Inflammatory macrophage treated with lipopolysaccharide for 4 hours (primary cell): ENCODE results near the gene TREML4.
"Not testable (repeated sequence)": the region's sequence is repeated elsewhere in the genome, so short reads cannot be mapped to it uniquely, and the experiment has no call there.

ENCODE experiments used
- DNase-seq: peaks from one replicate; pipeline ENCODE4 v3.0.0-alpha.2; 2020

TREML4 gene, protein sequence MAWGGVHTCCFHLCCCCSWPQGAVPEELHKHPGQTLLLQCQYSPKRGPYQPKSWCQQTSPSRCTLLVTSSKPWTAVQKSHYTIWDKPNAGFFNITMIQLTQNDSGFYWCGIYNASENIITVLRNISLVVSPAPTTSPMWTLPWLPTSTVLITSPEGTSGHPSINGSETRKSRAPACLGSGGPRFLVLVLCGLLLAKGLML

DNA sequence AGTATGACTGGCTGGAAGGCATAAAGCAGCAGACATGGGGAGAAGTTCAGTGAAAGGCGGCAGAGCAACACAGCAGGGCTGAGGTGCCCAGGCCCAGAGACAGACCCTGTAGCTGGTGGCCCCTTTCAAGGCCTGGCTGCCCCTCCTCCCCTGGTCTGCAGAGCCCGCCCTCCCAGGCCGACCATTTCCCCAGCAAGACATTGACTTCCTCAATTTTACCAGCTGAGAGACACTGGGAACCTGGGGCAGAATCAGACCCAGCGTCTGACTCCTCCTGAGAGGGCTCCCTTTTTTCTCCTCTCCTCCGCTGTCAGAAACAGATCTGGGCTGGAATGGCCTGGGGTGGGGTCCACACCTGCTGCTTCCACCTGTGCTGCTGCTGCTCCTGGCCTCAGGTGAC, at the start of gene TREML4:
Gene TREML4 (plus strand): TSS at position 254 of the 400 bp plus-strand sequence. CDS start 79 bp downstream, at position 333.
- no peak for DNase-seq

- DNase-seq, result no peak
Observed at GRCh38 chr6:41179163-41179562, 49.0 kb upstream of the TREML4 start.

DNA sequence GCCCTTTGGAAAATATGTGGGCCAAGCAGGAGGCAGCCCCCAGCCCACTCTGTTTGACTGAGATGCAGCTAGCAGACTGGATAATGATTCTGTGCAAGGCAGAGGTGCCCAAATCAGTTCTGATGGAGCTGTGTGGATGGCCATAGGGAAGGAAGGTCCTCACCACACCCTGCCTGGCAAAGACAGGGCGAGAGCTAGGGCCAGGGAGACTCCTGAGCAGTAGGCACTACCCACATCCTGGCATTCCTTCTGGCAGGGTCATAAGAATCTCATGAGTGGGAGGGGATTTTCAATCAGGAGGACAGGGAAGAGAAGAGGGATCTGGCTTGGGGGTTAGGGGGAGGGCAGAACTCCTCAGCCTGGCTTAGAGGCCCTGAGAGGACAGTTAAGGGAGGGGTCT, 46.6 kb upstream of the TREML4 start:
- DNase-seq, result no peak

DNA sequence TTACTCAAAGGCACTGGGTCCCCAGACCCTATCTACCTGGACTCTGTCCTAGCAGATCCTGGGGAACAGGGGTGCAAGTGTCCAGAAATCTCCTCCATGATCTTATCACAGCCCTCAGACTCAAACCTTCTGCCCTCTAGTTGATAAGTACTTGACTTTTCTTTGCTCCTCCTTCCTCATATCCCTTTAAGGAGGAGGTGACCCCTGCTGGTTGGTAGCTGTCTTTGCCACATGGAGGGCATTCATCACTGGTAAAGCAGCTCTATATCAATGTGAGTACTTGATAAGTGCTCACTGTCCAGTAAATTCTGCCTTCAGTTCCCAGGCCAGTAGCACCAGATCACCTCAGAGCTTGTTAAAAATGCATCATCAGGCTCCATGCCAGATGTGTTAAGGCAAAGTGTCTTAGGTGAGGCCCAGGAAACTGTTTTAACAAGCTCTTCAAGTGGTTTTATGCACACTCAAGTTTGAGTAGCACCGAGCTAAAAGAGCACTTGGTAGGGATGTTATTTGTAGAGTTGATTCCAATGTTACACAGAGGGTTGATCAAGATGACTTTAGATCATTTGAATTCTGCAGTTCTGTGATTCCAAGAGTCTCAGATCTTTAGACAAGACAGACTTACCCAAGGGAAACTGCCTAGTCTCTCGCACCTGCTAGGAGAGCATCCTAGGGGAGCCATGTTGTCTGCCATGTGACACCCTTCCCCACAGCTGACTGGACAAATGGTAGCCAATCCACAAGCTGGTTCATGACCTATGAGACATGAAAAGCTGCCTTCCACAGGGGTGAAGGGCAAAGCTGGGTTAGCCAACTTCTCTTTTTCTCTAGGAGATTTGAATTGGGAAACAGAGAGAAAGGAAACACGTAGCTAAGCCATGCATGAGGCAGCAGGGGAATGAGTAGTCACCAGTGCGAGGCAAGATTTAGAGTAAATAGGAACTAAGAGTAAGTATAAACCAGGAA, 45.8 kb upstream of the TREML4 start:
- DNase-seq, result peak; percentile 98

DNA sequence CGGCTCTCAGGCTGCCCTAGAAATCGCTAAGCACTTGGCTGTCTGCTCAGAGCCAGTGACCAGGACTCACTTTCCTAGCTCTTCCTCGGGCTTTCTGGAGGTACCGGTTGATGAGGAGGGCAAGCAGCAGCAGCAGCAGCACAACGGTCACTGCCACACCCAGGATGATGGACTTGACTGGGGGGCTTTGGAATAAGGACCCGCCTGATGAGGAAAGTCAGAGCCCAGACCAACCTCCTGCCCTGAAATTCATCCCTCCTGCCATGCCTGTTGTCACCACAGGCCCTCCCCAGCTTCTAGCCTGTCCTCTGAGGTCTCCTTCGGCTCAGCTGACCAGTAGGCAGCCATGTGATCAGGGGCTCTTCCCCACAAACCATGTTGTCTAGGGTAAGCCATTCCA, 43.4 kb upstream of the TREML4 start:
- no peak for DNase-seq

DNA sequence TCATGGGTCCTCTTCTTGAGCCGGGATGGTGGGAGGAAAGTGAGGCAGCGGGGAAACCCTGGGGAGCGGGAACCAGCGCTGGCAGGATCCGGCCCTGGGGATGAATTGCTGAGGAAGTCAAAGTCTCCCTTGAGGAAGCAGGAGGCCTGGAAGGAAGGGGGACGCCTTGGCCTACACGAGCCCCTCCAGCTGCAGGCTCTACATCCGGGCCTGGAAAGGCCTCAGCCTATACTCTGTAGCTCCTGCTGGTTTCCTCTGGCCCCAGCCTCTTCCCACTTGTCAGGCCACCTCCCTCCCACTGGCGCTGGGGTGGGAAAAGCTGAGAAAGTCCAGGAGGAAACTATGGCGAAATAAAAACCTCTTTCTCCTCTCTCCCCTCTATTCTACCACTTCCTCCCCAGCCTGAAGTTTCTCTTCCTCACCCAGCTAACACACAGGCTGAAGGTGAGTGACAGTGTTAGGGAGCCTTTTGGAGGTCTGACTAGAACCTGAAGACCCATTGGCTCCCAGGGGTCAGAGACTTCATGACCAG, 42.1 kb upstream of the TREML4 start:
- DNase-seq, result peak; percentile 60

DNA sequence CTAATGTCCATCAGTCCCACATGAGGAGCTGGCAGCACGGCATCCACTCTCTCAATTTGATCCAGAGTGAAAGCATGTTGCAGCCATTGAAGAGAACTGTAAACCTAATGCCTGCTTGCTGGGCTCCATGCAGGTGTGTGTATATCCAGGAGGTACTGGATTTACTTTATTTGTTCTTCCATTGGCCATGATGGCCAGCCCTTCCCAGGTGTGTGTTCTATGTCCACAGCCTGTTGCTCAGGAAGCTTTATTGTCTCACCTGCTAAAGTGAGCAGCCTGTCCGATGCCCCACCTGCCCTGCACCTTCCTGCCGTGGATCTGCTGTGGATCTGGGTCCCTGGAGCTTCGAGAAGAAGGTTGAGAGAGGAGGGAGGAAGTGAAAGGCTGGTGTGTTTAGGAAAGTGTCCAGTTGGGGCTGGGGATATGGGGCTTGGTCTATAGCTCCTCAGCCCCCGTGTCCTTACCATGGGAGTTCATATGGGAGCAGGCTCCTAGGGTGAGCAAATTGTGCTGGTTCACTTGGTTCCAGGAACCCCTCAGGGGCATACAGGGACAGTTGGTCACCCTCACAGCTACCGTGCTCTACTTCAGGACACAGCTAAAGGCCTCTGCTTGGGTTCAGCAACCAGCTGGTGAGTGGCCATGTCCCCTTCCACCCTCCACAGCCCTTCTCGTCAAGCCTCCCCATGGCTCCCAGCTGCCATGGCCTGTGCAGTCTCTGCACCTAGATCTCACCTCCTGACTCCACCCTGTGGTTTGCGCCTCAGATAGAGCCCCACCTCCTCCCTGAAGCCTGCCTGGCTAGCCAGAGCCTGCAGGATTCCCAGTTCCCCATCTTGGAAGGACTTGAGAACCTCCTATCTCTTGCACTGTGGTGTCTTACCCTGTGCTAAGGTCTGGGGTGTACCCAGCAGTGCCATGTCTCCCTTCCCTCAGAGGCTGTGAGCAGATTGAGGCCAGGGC, 39.9 kb upstream of the TREML4 start:
- DNase-seq, result no peak

GRCh38 chr6:41189046-41189445, 39.1 kb upstream of the TREML4 start:
- DNase-seq, result not testable (repeated sequence)

DNA sequence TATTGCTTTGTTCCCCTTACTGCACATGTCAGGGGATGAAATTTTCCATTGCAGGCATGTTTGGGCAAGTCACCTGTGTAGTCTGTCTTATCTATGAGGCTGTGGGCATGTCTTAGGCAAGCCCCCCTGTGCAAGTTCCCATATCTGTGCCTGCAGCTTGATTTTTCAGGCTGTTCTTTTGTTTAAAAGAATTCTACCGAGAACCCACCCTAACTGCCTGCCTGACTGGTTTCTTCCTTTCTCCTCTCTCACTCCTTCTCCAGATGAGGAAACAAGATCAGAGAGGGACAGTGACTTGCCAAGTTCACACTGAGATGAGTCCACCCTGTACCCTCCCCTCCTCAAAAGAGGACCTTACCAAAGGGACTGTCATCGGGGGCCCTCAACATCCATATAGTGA, 38.2 kb upstream of the TREML4 start:
- DNase-seq, result no peak

DNA sequence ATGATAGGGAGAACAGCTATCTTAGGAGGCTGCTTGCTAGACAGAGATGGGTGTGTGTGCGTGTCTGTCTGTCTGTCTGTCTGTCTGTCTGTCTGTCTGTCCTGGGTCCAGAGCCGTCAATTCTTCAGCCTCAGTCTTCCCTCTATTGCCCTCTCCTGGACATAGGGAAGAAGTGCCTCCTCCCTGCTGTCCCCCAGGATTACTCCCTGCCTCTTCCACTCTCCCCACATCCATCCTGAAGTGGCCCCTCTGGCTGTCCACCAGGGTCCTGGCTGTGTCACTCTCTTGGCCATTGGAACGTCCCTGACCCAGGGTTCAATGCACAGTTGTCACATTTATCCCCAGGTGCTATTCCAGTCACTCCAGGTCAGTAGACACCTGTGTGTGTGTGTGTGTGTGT, 37.4 kb upstream of the TREML4 start:
- no peak for DNase-seq

GRCh38 chr6:41191569-41191968, 36.6 kb upstream of the TREML4 start:
- DNase-seq, result peak; percentile 30

GRCh38 chr6:41193171-41193734, 34.9 kb upstream of the TREML4 start:
- DNase-seq, result no peak

- DNase-seq, result no peak
Observed at GRCh38 chr6:41193884-41194283, 34.3 kb upstream of the TREML4 start.

DNA sequence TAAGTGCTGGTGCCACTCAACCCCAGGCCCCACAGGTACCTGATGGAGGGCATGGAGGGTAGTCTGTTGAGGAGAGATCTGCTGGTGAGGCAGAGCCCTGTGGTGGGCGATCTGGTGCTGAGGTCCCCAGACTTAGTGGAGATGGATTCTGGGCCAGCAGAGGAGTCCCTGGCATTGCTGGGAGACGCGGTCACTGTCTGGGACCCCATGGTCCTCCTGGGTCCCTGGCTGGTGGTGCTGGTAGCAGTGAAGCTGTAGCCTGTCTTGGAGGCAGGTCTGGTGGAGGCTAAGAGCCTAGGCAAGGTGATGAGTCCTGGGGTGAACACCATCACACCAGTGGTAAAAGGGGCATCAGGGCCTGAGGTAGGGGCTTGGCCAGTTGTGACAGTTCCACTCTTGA, 33.8 kb upstream of the TREML4 start:
- no peak for DNase-seq

GRCh38 chr6:41197234-41197633, 30.9 kb upstream of the TREML4 start:
- peak; percentile 48 for DNase-seq

DNA sequence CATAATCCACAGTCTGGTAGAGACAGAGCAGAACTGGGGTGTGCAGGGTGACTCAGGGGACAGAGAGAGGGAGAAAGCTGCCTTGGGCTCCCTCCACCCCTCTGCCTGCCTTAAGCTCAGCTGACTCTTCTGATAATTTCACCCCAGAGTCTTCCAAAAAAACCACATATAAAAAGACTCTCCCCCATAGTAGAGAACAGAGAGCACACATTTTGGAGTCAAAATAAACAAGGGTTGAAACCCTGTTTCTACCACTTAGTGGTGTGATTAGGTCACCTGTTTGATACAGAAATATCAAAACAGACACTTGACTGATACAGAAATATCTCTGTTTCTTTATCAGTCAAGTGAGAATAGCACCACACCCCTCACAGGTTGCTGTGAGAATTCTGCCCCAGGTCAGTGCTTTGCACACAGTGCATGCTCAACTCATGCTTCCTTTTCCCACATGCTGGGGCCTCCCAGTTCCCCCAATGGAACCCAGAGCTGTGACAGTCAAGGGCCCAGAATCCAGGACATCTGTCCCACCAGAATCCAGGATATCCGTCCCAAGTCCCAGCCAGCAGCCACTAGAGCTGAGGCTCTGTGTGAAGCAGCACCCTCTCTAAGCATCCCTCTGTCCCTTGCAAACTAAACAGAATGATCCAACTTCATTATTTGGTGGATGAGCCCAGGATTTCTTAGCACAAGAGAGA, 28.4 kb upstream of the TREML4 start:
- DNase-seq, result no peak

- DNase-seq, result peak; percentile 76
Observed at GRCh38 chr6:41200296-41200900, 27.8 kb upstream of the TREML4 start.

DNA sequence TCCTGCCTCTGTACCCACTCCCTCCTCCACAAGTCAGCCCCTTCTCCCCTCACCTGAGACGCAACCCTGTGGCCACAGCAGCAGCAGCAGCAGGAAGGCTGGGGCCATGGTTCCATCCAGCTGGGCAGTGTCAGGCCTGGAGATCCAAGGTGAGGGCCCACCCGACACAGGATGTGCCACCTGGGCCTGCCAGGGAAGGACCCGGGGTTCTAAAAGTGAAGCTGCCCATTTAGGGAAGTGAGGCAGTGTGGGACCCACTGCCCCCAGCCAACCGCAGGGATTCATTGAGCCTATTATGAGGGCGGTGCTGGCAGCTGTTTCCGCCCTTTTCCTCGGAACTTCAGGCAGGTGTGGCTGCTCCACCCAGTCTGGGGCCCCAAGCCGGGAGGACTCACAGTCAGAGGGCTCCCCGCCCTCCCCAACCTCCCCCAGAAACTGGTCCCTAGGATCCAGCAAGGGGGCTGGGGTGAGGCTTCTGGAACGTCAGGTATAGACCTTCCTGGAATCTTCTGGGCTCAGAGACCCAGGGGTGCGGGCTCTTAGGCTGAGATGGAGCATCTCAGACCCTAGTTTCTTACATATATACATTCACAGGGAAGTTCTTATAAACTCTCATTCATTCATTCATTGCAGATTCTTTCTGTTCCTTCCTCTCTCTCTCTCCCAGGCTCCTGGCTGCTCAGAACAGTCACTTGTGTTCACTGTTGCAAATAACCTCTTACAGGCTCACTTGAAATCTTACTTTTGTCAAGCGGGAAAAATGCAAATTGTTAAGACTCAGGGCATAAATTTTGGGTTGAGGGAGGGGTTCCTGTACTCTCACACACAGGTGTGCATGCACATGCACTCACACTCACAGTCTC, 27.0 kb upstream of the TREML4 start, which contains the start of gene TREML2:
Gene TREML2 (minus strand): TSS at position 249 of the 863 bp plus-strand sequence. CDS start 141 bp downstream, at position 108.
- DNase-seq, result no peak

- no peak for DNase-seq
Observed at GRCh38 chr6:41201764-41202173, 26.4 kb upstream of the TREML4 start.

GRCh38 chr6:41204156-41204555, 24.0 kb upstream of the TREML4 start:
- DNase-seq, result no peak
